Measurements from ENCODE around the gene UBALD2.

The UBALD2 gene

GRCh38 chr17:76317535-76317934 lies 52.4 kb downstream of the UBALD2 start:
- no peak for DNase-seq (ENCODE audit: low read depth, low spot score)

GRCh38 chr17:76318586-76318985 lies 53.4 kb downstream of the UBALD2 start:
- DNase-seq (ENCODE audit: low read depth, low spot score): no peak

Data from smooth muscle cell of the brain vasculature (primary cell).